HG03135 (cell line): ENCODE results near the gene GRM4.

Source experiments
- ATAC-seq: cut with Tn5 transposase; IDR thresholded peaks from one replicate; pipeline ENCODE4 v1.9.1; 2021; ENCODE audit warnings: mild to moderate bottlenecking, moderate library complexity; ENCODE audit not compliant: unreplicated experiment

GRM4 gene

GRCh38 chr6:34086558-34086957 lies 59.3 kb downstream of the GRM4 start:
- no peak for ATAC-seq

DNA sequence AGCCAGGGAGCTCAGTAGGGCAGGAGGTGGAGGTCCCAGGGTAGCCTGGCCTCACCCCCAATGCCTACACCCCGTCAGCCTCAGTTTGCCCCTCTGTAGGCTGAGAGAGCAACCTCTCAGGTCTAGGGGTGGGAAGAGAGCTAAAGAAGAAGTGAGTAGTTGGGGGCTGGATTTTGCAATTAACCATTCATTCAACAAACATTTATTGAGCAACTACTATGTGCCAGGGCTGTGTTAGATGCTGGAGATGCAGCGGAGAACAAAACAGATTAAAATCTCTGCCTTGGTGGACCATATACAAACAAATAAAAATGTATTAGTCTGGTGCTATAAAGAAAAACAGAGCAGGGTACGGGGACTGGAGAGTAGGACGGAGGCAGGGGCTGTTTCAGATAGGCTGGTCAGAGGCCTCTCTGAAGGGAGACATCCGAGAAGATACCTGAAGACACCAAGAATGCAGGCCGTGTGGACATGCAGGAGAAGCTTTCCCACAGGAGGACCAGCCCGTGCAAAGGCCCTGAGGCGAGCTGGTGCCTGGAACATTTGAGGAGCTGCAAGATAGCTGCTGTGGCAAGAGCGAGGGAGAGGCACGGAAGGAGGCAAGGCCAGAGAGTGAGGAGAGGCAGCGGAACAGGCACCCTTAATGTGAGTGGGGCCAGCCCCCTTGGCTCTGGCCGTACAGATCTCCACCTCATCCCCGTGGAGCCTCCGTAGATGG lies 60.3 kb downstream of the GRM4 start:
- ATAC-seq, result no peak

DNA sequence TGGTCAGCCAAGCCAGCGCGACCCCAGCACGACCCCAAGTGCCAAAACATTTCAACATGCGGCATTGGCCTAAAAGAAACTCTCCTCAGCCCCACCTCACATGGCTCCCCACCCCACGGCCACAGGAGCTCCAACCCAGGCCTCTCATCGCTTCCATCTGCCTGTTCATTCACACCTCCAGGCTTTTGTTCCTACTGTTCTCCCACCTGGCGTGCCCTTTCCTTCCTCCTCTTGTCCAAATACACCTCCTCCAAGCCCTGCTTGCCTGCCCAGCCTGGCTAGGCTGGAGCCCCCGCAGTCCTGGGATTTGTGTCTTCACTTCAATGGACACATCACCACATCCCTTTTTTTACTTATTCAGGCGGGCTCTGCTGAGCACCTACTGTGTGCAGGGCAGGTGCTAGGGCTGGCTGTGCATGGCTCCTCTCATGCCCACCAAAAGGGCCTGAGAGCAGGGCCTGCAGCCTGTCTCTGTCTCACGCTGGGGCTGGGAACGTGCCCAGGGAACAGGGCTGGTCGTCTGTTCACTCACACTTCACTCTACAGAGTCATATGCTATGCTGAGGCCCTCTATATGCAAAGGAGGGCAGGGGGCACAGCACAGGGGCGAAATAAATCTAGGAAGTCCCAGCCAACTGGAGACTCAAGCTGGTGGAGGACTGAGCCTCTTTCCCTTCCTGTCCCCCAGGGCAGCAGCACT lies 61.1 kb downstream of the GRM4 start:
- no peak for ATAC-seq

DNA sequence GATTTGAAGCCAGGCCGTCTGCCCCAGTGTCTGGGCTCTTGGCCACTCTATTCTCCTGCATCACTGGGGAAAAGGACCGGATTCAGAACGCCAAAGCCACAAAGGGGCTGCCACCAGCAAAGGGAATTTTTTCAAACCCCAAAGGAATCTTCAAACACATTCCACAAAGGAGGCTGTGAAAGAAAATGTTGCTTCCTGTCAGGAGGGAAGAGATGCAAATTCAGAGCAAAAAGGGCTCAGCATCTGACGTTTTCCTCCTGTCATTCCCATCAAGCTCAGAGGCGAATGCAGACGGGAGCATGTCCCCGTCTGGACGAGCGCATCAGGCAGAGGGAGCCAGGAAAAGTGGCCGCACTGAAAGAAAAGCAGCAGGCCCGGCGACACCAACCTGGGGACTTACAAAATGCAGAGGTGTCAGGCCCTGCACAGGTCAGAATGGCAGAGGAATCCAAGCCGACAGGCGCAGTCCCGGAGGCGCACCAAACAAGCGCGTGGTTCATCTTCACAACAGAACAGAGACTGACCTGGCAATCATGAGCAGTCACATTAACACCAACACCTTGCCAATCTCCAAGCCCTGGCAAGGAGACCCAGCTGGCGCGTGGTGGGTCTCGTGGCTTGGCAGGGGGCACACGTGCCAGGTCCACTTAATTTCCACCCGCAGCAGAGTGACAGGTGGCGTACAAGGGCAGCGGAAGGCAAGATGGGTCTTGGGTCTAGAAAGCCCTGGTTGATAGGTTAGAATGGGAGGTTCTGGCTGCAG lies 62.8 kb downstream of the GRM4 start:
- no peak for ATAC-seq

- no peak for ATAC-seq
These were observed 63.5 kb downstream of the GRM4 start for GRCh38 chr6:34082348-34082747.

GRCh38 chr6:34080357-34080756 lies 65.5 kb downstream of the GRM4 start:
- no peak for ATAC-seq

DNA sequence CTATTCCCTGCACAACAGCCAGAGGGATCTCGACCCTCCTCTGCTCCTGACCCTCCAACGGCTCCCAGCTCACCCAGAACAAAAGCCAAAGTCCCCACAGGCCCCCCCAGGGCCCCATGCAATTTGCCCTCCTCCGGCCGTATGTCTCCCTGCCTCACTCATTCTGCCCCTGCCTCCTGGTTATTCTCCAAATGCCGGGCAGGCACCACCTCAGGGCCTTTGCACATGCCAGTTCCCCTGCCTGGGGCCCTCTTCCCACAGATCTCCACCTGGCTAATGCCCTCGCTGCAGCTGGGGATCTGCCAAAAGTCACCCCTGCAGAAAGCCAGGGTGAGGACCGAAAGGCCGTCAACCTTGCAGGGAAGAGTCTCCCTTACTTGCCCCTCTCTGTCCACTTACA lies 66.0 kb downstream of the GRM4 start:
- no peak for ATAC-seq

- no peak for ATAC-seq
These were observed 70.0 kb downstream of the GRM4 start for GRCh38 chr6:34075906-34076305.

DNA sequence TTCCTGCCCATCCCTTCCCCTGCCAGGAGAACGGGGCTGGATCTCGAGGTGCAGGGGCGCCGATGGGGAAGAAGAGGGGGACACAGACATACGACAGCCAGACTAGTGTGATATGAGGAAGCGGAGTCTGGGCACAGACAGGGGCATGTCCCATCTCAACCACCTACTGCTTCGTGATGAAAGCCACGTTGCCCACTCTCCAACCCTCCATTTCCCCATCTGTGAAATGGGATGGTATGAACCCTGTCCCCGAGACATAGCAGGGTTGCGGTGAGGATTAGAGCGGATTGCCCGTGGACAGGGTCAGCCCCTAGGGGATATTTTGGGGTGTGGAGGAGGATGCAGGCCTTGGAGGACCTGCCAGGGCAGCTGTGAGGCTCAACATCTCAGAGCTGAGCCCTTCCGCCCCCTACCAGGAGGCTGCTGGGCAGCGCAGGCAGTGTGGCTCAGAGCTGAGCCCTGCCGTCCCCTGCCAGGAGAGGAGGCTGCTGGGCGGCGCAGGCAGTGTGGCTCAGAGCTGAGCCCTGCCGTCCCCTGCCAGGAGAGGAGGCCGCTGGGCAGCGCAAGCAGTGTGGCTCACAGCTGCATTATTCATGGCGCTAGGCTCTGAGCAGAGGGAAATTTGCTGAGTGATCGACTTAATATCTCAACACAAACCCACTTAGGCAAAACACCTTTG lies 71.7 kb downstream of the GRM4 start:
- no peak for ATAC-seq

DNA sequence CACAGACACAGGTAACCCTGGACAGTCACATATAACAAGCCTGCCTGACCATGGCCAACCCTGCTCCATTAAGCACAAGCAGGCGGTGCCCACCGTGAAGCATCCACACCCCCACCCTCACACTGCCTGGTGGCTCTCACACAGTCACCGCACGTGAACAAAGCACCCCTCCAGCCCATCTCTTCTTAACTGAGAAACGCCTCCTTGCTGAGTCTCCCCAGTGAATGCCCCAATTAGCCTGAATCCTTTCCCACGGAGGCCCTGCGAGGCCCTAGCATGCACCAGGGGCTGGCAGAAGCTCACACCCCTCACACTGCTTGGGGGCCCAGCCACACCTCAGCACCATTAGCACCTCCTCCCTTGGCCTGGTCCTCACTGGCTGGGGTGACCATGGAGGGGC lies 72.3 kb downstream of the GRM4 start:
- no peak for ATAC-seq

DNA sequence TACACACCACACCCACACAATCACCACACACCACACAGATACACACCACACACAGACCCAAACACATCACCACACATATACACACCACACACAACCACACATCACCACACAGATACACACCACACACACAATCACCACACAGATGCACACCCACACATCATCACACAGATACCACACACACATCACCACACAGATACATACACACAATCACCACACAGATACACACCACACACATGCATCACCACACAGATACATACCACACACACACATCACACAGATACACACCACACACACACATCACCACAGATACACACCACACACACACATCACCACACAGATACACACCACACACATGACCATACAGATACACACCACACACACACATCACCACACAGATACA lies 73.2 kb downstream of the GRM4 start:
- ATAC-seq, result no peak

- ATAC-seq, result no peak
These were observed 74.0 kb downstream of the GRM4 start for GRCh38 chr6:34071884-34072379.

GRCh38 chr6:34071136-34071883 lies 74.6 kb downstream of the GRM4 start:
- no peak for ATAC-seq

DNA sequence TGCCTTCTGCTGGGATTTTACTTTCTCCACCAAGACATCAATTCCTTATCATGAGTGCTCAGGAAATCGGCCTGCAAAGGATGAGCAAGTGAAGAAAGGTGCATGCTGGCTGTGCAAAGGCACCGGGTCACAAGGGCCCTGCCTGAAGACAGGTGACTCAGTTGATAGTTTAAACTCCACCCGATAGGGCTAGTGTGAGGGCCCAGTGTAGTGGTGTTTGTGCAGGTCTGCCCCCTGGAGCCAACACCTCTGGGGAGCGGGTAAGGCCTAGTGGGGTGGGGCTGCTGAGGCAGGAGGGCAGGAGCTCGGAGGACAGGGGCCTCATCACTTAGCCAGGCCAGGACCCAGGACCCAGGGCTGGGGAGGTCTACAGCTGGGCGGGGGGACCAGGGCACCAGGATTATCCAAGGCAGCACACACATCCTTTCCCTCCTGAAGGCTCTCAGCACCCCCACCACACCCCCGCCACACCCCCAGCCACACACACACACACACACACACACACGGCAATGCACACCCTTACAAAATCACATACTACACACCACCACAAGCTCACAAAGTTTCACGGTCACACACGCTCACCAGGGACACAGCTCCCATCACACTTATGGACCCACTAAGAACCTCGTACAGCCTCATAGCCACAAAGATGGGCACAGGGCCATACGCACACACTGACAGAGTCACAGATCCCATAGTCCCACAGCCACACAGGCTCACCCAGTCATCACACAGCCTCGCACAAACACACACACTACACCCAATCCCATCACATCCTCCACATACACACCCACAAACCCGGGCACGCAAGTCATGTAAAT lies 75.4 kb downstream of the GRM4 start:
- ATAC-seq, result no peak

DNA sequence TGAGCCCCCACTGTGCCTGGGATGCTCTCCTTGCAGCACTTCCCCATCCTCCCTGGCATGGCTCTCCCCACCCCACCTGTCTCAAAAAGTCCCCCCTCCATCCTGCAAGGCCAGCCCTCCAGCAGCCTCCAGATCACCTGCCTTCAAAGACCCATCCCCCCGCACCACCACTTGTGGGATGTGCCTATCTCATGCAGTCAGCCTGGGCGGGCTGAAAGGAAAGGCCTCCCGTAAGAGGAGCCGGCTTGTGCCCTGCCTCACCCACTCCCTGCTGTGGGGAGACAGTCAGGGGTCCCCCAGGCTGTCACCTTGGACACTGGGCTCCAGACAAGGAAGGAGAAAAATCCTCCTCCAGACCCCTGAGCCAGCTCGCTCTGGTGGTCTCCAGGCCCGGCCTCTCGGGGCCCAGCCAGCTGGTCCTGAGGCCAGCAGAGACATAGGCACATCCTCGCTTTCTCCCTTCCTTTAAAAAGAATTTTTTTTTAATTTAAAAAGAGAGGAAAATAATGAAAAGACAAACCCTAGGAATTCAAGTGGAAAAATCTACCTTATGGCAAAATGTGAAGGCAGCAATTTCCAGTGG lies 77.3 kb downstream of the GRM4 start:
- ATAC-seq, result no peak

GRCh38 chr6:34067814-34068213 lies 78.1 kb downstream of the GRM4 start:
- ATAC-seq, result no peak

DNA sequence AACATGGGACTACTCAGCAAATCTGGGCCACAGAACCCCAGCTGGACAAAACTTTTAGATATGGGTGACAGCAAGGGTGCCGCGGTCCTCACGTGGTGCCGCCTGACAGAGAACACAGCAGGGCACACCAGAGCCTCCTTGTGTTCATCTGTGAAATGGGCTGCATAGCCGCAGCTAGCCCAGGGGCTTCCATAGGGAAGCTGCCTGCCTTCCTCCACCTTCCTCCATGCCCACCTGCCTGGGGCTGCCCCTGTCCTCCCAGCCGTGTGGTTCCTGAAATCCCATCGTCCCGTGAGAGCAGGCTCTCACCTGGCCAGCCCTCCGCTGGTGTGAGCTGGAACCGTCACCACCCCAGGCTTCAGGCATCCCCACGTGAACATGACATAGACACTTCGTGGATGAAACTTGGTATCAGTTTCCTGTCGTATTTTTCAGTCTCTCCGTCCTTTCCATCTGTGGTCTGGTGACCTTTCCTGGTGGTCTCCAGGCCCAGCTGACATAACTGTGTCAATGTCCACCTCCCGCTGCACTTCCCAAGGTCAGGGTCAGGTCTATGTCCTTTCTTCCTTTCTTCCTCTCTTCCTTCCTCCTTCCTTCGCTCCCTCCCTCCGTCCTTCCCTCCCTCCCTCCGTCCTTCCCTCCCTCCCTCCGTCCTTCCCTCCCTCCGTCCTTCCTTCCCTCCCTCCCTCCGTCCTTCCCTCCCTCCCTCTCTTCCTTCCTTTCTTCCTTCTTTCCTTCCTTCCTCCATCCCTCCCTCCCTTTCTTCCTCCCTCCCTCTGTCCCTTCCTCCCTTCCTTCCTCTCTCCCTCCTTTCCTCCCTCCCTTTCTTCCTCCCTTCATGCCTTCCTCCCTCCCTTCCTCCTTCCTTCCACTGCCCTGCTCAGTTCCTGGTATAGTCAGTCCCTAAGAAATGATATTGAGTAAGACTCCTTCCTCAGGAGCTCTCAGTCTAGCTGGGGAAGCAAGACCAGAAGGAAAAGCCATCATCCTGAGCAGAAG lies 78.8 kb downstream of the GRM4 start:
- no peak for ATAC-seq

DNA sequence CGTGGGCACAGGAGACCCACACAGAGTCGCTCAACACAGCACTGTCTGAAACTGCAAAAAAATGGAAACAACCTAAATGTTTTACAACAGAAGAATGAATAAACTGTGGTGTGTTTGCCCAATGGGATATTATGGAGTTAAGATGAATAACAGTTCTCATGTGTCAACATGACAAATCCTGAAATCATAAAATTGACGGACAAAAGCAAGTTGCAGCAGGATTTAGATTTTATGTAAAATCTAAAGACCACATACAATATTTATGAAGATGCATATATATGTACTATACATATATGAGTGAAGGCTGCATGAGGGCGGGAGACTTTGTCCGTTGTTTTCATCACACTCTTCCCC lies 79.7 kb downstream of the GRM4 start:
- no peak for ATAC-seq
